ENCODE measurements around the gene MYO7A.

Gene MYO7A

DNA sequence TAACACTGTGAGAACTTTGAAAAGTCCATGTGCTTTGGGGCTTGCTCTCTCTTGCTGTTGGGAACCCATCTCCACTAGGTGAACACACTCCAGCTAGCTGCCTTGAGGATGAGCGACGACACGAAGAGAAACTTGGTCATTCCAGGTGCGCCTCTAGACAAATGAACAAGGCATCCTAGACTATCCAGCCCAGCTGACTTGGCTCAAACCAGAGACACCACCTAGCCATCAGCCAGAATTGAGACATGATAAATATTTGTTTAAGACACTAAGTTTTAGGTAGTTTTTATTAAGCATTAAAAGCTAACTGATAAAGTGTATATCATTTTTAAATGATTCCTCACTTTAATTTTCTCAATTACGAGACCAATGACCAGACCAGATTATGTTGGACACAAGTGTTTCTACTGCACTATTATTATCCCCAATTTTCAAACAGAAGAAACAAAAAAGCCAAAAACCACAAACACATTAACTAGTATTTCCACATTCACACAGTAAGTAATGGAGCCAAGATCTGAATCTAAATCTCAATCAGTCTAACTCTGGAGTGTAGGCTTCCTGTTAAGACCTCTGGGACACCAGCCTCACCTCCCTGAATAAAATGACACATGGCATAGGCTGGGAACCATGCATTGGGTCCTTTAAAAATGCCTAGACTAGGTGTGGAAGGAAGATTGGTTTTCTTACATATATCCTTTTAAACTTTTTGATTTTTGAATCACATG is 103.0 kb downstream of the MYO7A start:
- no peak for DNase-seq

DNA sequence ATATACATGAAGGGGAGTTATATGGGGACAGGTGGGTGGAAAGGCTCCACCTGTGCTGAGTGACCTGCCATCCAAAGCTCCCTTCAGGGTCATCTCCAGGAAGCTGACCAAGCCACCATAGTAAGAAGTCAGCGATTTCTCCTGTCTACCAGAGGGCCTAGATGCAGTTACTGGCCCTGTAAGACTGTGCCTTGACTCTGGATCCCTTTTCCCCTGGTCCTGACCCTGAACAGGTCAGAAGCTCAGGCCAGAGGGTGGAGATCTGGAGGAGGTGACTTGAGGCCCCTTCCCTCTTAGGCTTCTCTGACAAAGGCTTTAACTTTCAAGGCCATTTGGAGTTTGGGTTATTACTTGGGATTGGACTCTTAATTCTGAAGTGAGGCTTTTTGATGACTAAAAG is 103.8 kb downstream of the MYO7A start:
- no peak for DNase-seq

DNA sequence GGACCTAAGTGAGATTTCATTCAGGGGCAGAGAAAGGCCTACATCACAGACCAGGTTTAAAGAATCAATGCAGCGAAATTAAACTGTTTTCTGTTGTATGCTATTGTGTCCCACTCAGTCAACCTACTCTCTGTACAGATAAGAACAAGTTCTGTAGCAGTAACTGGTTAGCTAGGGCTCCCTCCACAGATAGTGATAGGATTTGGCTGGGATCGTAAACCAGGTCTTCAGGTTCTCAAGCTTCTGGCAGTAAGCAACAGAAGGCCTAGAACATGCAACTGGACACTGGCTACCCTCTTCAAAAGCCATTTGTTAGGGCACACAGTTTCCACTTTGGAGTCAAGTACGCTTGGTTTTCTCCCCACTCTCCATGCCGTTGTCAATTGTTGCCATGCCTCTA is 104.2 kb downstream of the MYO7A start:
- no peak for DNase-seq

DNA sequence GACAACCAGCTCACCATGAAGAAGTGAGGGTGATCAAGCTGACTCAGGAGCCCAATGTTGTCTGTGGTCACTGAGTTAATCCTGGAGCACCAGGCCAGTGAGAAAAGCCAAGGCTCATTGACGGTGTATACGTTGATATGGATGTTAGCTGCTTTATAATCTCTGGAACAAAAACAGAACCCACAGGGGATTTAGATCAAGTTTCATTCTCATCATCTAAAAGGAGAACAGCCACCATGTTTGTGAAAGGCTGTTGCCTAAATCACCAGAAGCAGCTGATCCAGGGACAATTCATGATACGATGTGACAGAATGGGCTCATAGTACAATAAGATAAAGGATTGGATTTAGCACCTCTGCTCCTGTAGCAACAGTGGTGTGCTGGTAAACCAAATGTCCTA is 105.0 kb downstream of the MYO7A start:
- no peak for DNase-seq

DNA sequence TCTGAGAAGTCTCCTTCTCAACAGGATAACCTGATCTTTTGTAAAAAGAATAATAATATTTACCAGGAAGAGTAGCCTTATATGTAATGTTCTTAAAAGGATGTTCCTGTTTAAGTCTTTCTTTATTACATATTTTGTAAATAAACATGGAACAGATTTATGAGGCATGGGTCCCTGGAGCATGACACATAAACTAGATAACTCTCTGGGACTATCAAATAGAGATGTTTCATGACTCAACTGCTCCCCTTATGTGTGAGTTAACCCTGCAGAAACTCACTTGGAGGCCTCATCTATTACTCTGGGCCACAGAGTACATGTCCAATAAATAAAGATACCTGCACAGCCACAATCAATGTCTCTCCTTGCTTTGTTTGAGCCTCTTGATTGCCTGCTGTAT is 108.9 kb downstream of the MYO7A start:
- DNase-seq: peak; percentile 20

DNA sequence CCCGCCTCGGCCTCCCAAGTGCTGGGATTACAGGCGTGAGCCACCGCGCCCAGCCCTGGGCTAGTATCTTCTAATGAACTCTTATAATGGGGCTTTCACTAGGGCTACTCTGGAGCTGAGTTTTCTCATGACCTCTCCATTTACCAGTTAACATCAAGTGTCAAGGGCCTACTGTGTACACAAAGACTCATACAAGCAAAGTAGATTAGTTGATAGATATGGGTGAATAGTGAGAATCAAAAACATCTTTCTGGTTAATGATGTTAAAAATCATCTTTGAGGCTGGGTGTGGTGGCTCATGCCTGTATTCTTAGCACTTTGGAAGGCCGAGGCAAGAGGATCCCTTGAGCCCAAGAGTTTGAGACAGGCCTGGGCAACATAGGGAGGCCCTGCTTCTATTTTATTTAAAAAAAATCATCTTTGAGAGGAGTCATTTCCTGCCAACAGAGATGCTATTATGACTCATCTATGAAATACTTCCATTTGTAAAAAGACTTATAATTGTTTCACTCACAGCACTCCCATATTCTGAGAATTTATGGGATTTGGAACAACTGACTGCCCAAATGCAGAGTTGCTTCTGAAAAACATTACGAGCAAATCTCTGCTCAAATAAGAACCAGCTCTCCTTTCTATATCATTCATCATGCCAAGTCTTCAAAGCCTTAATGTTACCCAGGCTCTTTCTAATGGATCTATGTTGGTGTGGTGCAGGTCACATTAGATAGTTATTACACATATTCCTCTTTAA is 116.4 kb downstream of the MYO7A start:
- peak; percentile 94 for DNase-seq

DNA sequence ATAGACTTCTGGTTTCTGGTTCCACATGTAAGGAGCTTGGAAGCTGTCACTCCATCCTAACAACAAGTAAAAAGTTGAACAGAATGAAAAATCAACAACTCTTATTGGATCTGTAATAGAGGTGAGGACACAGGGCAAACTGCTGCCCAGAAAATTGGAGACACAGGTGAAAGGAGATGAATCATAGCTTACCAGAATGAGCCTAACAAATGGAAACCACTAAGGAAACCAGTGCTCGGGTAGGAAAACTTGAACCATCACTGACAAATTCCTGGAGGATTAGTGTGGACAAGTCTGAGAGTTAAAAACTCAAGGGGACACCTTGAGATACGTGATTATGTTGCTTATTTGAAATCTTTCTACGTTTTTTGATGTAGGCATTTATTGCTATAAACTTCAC is 121.4 kb downstream of the MYO7A start:
- DNase-seq: peak; percentile 14

DNA sequence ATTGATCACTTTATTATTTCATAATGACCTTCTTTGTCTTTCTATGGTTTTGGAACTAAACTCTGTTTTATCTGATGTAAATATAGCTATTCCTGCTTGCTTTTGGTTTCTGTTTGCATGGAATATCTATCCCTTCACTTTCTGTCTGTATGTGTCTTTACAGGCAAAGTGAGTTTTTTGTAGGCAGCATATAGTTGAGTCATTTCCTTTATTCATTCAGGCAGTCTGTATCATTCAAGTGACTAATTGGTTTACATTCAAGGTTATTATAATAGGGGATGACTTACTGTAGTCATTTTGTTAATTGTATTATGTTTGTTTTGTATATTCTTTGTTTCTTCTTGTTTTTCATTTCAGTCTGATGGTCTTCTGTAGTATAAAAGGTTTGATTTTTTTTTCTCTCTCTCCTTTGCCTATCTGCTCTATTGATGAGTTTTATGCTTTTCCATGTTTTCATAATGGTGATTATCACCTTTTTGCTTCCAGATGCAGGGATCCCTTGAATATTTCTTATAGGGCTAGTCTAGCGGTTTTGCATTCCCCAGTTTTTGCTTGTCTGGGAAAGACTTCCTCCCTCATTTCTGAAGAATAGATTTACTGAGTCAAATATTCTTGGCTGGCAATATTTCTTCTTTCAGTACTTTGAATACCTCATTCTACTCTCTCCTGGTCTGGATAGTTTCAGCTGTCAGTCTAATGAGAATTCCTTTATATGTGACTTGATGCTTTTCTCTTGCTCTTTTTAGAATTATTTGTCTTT is 123.0 kb downstream of the MYO7A start:
- peak; percentile 63 for DNase-seq

DNA sequence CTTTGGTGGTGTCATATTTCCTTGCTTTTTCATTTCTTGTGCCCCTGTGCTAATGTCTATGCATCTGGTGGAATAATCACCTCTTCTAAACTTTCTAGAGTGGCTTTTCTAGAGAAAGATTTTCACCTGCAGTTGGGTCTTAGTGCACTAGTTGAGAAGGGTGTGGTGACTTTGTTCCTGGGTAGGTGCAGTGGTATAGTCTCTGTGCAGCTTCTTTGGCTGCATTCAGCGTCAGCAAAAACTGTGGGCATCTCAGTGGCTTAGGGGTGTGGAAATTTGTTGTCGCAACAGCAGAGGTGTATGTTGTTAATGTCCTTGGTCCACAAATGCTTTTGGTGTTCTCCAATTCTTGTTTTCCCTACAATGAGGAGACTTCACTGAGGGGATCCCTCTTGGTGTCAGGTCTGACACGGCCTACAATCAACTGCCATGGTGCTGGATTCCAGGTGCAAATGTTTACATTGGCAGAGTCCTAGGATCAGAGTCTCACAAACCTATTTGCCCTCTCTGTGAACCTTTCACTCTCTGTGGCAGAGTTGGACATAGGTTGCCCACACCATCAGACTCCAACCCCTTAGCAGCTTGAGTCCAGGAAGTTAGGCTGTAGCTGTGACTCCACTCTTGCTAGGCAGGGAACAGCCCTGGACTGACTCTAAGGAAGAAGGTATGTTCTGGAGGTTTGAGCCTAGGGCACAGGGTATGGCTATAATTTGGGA is 124.7 kb downstream of the MYO7A start:
- no peak for DNase-seq

DNA sequence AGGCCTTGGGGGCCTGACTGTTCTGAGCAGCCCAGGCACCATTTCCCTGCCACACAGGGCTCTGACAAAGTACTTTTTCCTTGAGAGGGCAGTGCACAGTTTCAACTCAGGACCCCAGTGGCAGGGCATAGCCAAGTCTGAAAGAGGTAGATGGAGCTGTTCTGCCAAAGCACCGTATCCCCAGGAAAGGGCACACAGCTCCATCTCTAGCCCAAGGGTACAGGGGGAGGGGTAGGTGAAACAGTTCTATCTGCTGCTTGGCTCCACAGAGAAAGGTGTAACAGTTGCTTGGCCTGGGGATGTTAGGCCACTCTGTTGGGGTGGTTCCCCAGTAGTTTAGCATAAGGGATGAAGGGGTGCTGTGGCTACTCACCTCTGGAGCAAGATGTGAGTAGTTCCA is 125.6 kb downstream of the MYO7A start:
- no peak for DNase-seq

DNA sequence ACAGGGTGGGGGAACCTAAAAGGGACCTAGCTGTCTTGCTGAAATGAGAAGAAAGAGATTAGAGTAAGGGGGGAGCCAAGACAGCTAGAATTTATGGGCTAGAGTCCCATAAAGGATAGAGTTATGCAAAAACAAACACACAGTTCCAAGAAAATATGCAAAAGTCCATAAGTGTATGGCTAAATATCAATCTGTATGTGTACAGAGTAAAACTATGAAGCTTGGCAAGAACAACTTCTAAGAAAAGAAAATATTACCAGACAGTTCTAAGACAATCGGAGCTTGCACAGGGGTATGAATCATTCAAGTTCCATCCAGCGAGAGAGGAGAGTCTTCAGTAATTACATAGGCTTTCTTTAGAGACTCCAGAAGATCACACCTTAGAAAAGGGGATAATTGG is 131.6 kb downstream of the MYO7A start:
- peak; percentile 27 for DNase-seq

DNA sequence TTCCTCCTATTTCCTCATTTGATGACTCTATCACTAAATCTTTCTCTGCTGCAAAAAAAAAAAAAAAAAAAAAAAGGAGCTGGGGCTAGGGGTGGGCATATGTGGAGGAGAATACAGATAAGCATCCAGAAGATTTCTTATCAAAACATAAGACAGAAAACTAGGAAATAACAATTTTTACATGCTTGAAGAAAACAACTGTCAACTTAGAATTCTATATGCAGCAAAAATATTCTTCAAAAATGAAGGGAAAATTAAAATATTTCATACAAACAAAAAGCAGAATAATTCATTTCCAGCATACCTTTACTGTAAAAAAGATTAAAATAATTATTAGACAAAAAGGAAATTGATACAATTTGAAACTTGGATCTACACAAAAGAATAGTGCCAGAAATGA is 134.8 kb downstream of the MYO7A start:
- DNase-seq: no peak
